Activated naive CD4-positive, alpha-beta T cell (primary cell): ENCODE results near the gene GYG1.

Source experiments
- DNase-seq, 4 experiments: peaks; one replicate each; lab custom pipeline; 2025; lab: John Stamatoyannopoulos, UW

Gene GYG1

GRCh38 chr3:148991219-148992026, at the start of gene GYG1:
TSS of gene GYG1 (plus strand) at chr3:148991540. CDS start at chr3:148991641, 101 bp downstream.
- peak; percentile 43 to 75 (median 58) for DNase-seq

- DNase-seq, result no peak
These were observed 47.7 kb upstream of the GYG1 start for GRCh38 chr3:148943506-148944205.

GRCh38 chr3:148945116-148945515, 46.2 kb upstream of the GYG1 start:
- no peak for DNase-seq

- no peak for DNase-seq
These were observed 42.3 kb upstream of the GYG1 start for GRCh38 chr3:148948913-148949657.

GRCh38 chr3:148950806-148951205, 40.5 kb upstream of the GYG1 start:
- DNase-seq, result no peak

- DNase-seq, result no peak
These were observed 39.6 kb upstream of the GYG1 start for GRCh38 chr3:148951599-148952361.

- DNase-seq, result no peak
These were observed 38.2 kb upstream of the GYG1 start for GRCh38 chr3:148953094-148953493.

- DNase-seq, result no peak
These were observed 36.4 kb upstream of the GYG1 start for GRCh38 chr3:148954981-148955380.

GRCh38 chr3:148955544-148956346, 35.6 kb upstream of the GYG1 start:
- no peak for DNase-seq

- no peak for DNase-seq
These were observed 33.8 kb upstream of the GYG1 start for GRCh38 chr3:148957586-148957985.

- DNase-seq, result no peak
These were observed 32.6 kb upstream of the GYG1 start for GRCh38 chr3:148958696-148959095.

- no peak for DNase-seq
These were observed 28.8 kb upstream of the GYG1 start for GRCh38 chr3:148962513-148962912.

- DNase-seq, result no peak
These were observed 26.5 kb upstream of the GYG1 start for GRCh38 chr3:148964809-148965208.

GRCh38 chr3:148968321-148968720, 23.0 kb upstream of the GYG1 start:
- no peak for DNase-seq

- DNase-seq, result no peak
These were observed 21.1 kb upstream of the GYG1 start for GRCh38 chr3:148970271-148970670.

- no peak for DNase-seq
These were observed 19.8 kb upstream of the GYG1 start for GRCh38 chr3:148971401-148972163.

GRCh38 chr3:148974726-148975125, 16.6 kb upstream of the GYG1 start:
- no peak for DNase-seq

- DNase-seq, result no peak
These were observed 16.1 kb upstream of the GYG1 start for GRCh38 chr3:148975248-148975647.

GRCh38 chr3:148975696-148976095, 15.6 kb upstream of the GYG1 start:
- DNase-seq, result no peak

- no peak for DNase-seq
These were observed 10.1 kb upstream of the GYG1 start for GRCh38 chr3:148981273-148981672.
